ENCODE results near the gene RANBP9. TPM values are rescaled to one million over a fixed set of nuclear protein-coding genes. Genes with fewer than 3 reads are reported as not detected.

The RANBP9 gene
- total and polyA plus RNA-seq, 2 of the 13 experiments (the other 11 are each of a cell fraction or from before 2014, with no cell fraction given) = 26.6 to 30.6 TPM

GRCh38 chr6:13715444-13715883 lies 3.8 kb upstream of the RANBP9 start (continued):
- TF ChIP-seq ZBTB42 (CRISPR knock-in tag; IDR thresholded peaks at IDR 0.05) = no peak
- TF ChIP-seq MNT (IDR thresholded peaks at IDR 0.05) = 0 out of 2 replicates have a peak, but pooled peaks have one; percentile 12
- no peak for TF ChIP-seq RBFOX2 (IDR thresholded peaks at IDR 0.05; ENCODE audit: low read depth, low read length)
- no peak for TF ChIP-seq POLR2AphosphoS2 (IDR thresholded peaks at IDR 0.05; ENCODE audit: low read depth, low read length)
- TF ChIP-seq YY1 (IDR thresholded peaks at IDR 0.05; ENCODE audit: insufficient read depth, insufficient replicate concordance, low read depth, low read length) = peak; percentile 36
- TF ChIP-seq ZBTB34 (CRISPR knock-in tag; IDR thresholded peaks at IDR 0.05) = no peak
- no peak for TF ChIP-seq FOXJ3 (CRISPR knock-in tag; IDR thresholded peaks at IDR 0.05; ENCODE audit: borderline replicate concordance)
- TF ChIP-seq ZBTB43 (CRISPR knock-in tag; conservative IDR thresholded peaks at IDR 0.05) = no peak
- no peak for TF ChIP-seq ZNF552 (CRISPR knock-in tag; IDR thresholded peaks at IDR 0.05; ENCODE audit: borderline replicate concordance)
- no peak for TF ChIP-seq HNF1A (IDR thresholded peaks at IDR 0.05; ENCODE audit: low read depth)
- no peak for TF ChIP-seq HNF1A (CRISPR knock-in tag; IDR thresholded peaks at IDR 0.05; ENCODE audit: borderline replicate concordance)
- no peak for TF ChIP-seq MZF1 (CRISPR knock-in tag; IDR thresholded peaks at IDR 0.05; ENCODE audit: borderline replicate concordance)
- no peak for TF ChIP-seq ZNF235 (CRISPR knock-in tag; IDR thresholded peaks at IDR 0.05; ENCODE audit: borderline replicate concordance)
- no peak for TF ChIP-seq NR2F1 (CRISPR knock-in tag; IDR thresholded peaks at IDR 0.05)
- TF ChIP-seq ATM (IDR thresholded peaks at IDR 0.05; ENCODE audit: borderline replicate concordance) = no peak
- no peak; the same call in 1 of the 2 replicates for TF ChIP-seq RNF2 (conservative IDR thresholded peaks at IDR 0.05; ENCODE audit: low read depth)
- TF ChIP-seq SMARCE1 (IDR thresholded peaks at IDR 0.05; ENCODE audit: borderline replicate concordance) = no peak
- no peak for TF ChIP-seq ZBTB38 (CRISPR knock-in tag; IDR thresholded peaks at IDR 0.05)
- no peak for TF ChIP-seq ZNF232 (CRISPR knock-in tag; IDR thresholded peaks at IDR 0.05; ENCODE audit: borderline replicate concordance)
- TF ChIP-seq ZSCAN25 (CRISPR knock-in tag; IDR thresholded peaks at IDR 0.05) = no peak
- no peak for TF ChIP-seq STAG1 (CRISPR knock-in tag; IDR thresholded peaks at IDR 0.05)
- TF ChIP-seq KLF16 (CRISPR knock-in tag; IDR thresholded peaks at IDR 0.05) = peak in 1 of 2 experiments; percentile 65; a peak in 1 of 4 replicates
